Natural killer cell (primary cell): ENCODE results near the gene EPS8. TPM values are rescaled to one million over a fixed set of nuclear protein-coding genes. Genes with fewer than 3 reads are reported as not detected.

Source experiments
- ATAC-seq, 3 donors: fragments of 150-1000 bp in 2 of 3; fragments of 200-7000 bp in 1 of 3; cut with Tn5 transposase; 1 replicate in 1 of 3; 2 replicates in 2 of 3; pipeline ENCODE4 v1.10.0; 2021; ENCODE audit warnings: mild to moderate bottlenecking in 2 of 3, moderate library complexity in 2 of 3
- DNase-seq, 2 donors: peaks; one replicate each; pipeline versions ENCODE4 v3.0.0 to v3.0.0-alpha.2; 2013 to 2021; ENCODE audit warnings: mixed read lengths in 1 of 2
- H3K27ac ChIP-seq: one replicate; pipeline ENCODE4 v1.5.1; 2013; ENCODE audit warnings: mild to moderate bottlenecking, low read length
- H3K27me3 ChIP-seq: one replicate; pipeline ENCODE4 v1.6.1; 2013; ENCODE audit warnings: low read length; ENCODE audit not compliant: control insufficient read depth, insufficient read depth
- H3K36me3 ChIP-seq: one replicate; pipeline ENCODE4 v1.6.1; 2013; ENCODE audit warnings: low read length; ENCODE audit not compliant: control insufficient read depth, insufficient read depth
- H3K4me1 ChIP-seq: one replicate; pipeline ENCODE4 v1.6.1; 2013; ENCODE audit warnings: low read length; ENCODE audit not compliant: control insufficient read depth, insufficient read depth
- H3K4me3 ChIP-seq: one replicate; pipeline ENCODE4 v1.5.1; 2013; ENCODE audit warnings: low read length
- H3K9me3 ChIP-seq: one replicate; pipeline ENCODE4 v1.6.1; 2013; ENCODE audit warnings: low read length; ENCODE audit not compliant: control insufficient read depth, insufficient read depth
- H3K27ac Mint-ChIP-seq, 2 donors: one replicate each; pipeline ENCODE4 v1.8.0; 2022; ENCODE audit warnings: mild to moderate bottlenecking in 2 of 2, mixed read lengths in 2 of 2, moderate library complexity in 1 of 2
- H3K27me3 Mint-ChIP-seq, 2 donors: one replicate each; pipeline ENCODE4 v1.8.0; 2022; ENCODE audit warnings: low read depth in 2 of 2, mixed read lengths in 2 of 2
- H3K36me3 Mint-ChIP-seq: one replicate; pipeline ENCODE4 v1.8.0; 2022; ENCODE audit warnings: mixed read lengths
- H3K4me1 Mint-ChIP-seq, 2 donors: one replicate each; pipeline ENCODE4 v1.8.0; 2022; ENCODE audit warnings: mixed read lengths in 2 of 2
- H3K4me3 Mint-ChIP-seq: one replicate; pipeline ENCODE4 v1.8.0; 2022; ENCODE audit warnings: mild to moderate bottlenecking, moderate library complexity, mixed read lengths
- H3K9me3 Mint-ChIP-seq, 2 donors: one replicate each; pipeline ENCODE4 v1.8.0; 2022; ENCODE audit warnings: mixed read lengths in 2 of 2
- CTCF ChIP-seq: fragments of 200-600 bp; IDR thresholded peaks from one replicate; pipeline ENCODE4 v1.8.0; 2022; ENCODE audit warnings: antibody characterized with exemption
- WGBS: methylation state at CpG from one replicate; pipeline ENCODE4 v1.1.7; 2013; ENCODE audit warnings: missing lambda C conversion rate; ENCODE audit not compliant: insufficient coverage; 5-methylcytosine and 5-hydroxymethylcytosine counted together
- intact Hi-C: fragments of 100-400 bp; cut with micrococcal nuclease; formaldehyde crosslinking; loops from one replicate; pipeline ENCODE4 v1.14.2; 2022
- total RNA-seq, 4 donors: library from RNA; stranded (reverse); fragments of 120-200 nt in 1 of 4; gene quantifications; one replicate each; pipeline versions ENCODE4 v1.2.3 to v1.2.4, GENCODE V29; 2013 to 2022

Gene EPS8
- total RNA-seq, 3 donors from 2014 or later (not counting 1 experiment from before 2014, with no cell fraction given) = 1.5 to 2.6 (median 1.5) TPM

GRCh38 chr12:15592934-15593333 is 196.3 kb downstream of the EPS8 start:
- no peak for ATAC-seq
- Mint-ChIP-seq H3K4me1 (peaks cover 9 to 11% of the 10 kb centered on the region in 2 donors), H3K36me3 (no peaks in the 10 kb centered on the region), H3K9me3 (no peaks in the 10 kb centered on the region), H3K4me3 (no peak overlapping the region), H3K27me3 (peaks cover 14 to 22% of the 10 kb centered on the region in 2 donors), H3K27ac (no peak overlapping the region)
- Histone ChIP-seq H3K27me3 (peaks cover 2% of the 10 kb centered on the region), H3K4me1 (peaks cover 5% of the 10 kb centered on the region), H3K9me3 (no peaks in the 10 kb centered on the region), H3K27ac (no peak overlapping the region), H3K4me3 (no peak overlapping the region), H3K36me3 (no peaks in the 10 kb centered on the region)
- intact Hi-C loops = no loop called here
- DNase-seq = no peak
- no peak for TF ChIP-seq CTCF
- WGBS = 100% methylated on average over 1 of the region's 4 CpGs

GRCh38 chr12:15591811-15592210 is 197.4 kb downstream of the EPS8 start:
- no peaks in the 10 kb centered on the region for H3K9me3 ChIP-seq
- intact Hi-C loops = no loop called here
- Mint-ChIP-seq H3K27me3 (peaks cover 9 to 16% of the 10 kb centered on the region in 2 donors), H3K27ac (no peak overlapping the region), H3K36me3 (no peaks in the 10 kb centered on the region), H3K4me1 (peaks cover 9 to 11% of the 10 kb centered on the region in 2 donors), H3K4me3 (no peak overlapping the region), H3K9me3 (no peaks in the 10 kb centered on the region)
- H3K27me3 ChIP-seq = peaks cover 2% of the 10 kb centered on the region
- H3K4me3 ChIP-seq = no peak overlapping the region
- ATAC-seq (no peak), DNase-seq (no peak)
- H3K27ac ChIP-seq = no peak overlapping the region
- no peak for TF ChIP-seq CTCF
- peaks cover 5% of the 10 kb centered on the region for H3K4me1 ChIP-seq
- 84% methylated on average over 2 of the region's 5 CpGs for WGBS
- H3K36me3 ChIP-seq = no peaks in the 10 kb centered on the region

- H3K4me1 Mint-ChIP-seq = peaks cover 9 to 11% of the 10 kb centered on the region in 2 donors
- H3K27ac Mint-ChIP-seq = peak overlapping the region; percentile 24 to 68
- no peaks in the 10 kb centered on the region for H3K36me3 Mint-ChIP-seq
- DNase-seq (peak in 1 of 2 donors; percentile 81), ATAC-seq (peak; percentile 83 to 97 (median 97))
- H3K4me3 Mint-ChIP-seq = peak overlapping the region; percentile 65
- TF ChIP-seq CTCF = peak; percentile 90
- H3K9me3 Mint-ChIP-seq = no peaks in the 10 kb centered on the region
- peaks cover 6 to 16% of the 10 kb centered on the region in 2 donors for H3K27me3 Mint-ChIP-seq
- no peaks in the 10 kb centered on the region for H3K9me3 ChIP-seq
- intact Hi-C loops = loop anchor here (1.0 kb wide), 2 partner anchors 266 to 309 kb away; no protein-coding TSS in a partner anchor
- WGBS = 20% methylated on average over 15 of the region's 16 CpGs
- no peak overlapping the region for H3K27ac ChIP-seq
- peaks cover 2% of the 10 kb centered on the region for H3K27me3 ChIP-seq
- H3K36me3 ChIP-seq = no peaks in the 10 kb centered on the region
- H3K4me3 ChIP-seq = no peak overlapping the region
- H3K4me1 ChIP-seq = peaks cover 5% of the 10 kb centered on the region
Observed at GRCh38 chr12:15590180-15590826, 198.9 kb downstream of the EPS8 start.
